Activated CD8-positive, alpha-beta T cell treated with anti-CD3 and anti-CD28 coated beads for 36 hours (primary cell): ENCODE results near the gene DCLRE1A. TPM values are rescaled to one million over a fixed set of nuclear protein-coding genes. Genes with fewer than 3 reads are reported as not detected.

Experiments
- ATAC-seq: fragments of 200-7000 bp; cut with Tn5 transposase; one replicate; pipeline ENCODE4 v1.10.0; 2021; ENCODE audit warnings: mild to moderate bottlenecking, moderate library complexity
- CTCF ChIA-PET: fragments of 350-600 bp; sonication (Branson Sonifier 250); formaldehyde crosslinking; loops from one replicate; lab custom pipeline; 2021; ENCODE audit warnings: antibody characterized with exemption; lab: Charles Lee
- POLR2A ChIA-PET: fragments of 350-600 bp; sonication (Branson Sonifier 250); formaldehyde crosslinking; loops from one replicate; lab custom pipeline; 2021; ENCODE audit warnings: antibody characterized with exemption; lab: Charles Lee
- DNase-seq: peaks from one replicate; pipeline ENCODE4 v3.0.0-alpha.2; 2020
- H3K27ac Mint-ChIP-seq: one replicate; pipeline ENCODE4 v1.8.0; 2021; ENCODE audit warnings: mild to moderate bottlenecking, mixed read lengths
- H3K27me3 Mint-ChIP-seq: one replicate; pipeline ENCODE4 v1.8.0; 2021; ENCODE audit warnings: mixed read lengths
- H3K36me3 Mint-ChIP-seq: one replicate; pipeline ENCODE4 v1.8.0; 2021; ENCODE audit warnings: low read depth, mixed read lengths
- H3K4me1 Mint-ChIP-seq: one replicate; pipeline ENCODE4 v1.8.0; 2021; ENCODE audit warnings: low read depth, mixed read lengths
- H3K4me3 Mint-ChIP-seq: one replicate; pipeline ENCODE4 v1.8.0; 2021; ENCODE audit warnings: mild to moderate bottlenecking, moderate library complexity, mixed read lengths
- H3K9me3 Mint-ChIP-seq: one replicate; pipeline ENCODE4 v1.8.0; 2021; ENCODE audit warnings: mixed read lengths
- intact Hi-C: fragments of 100-400 bp; cut with micrococcal nuclease; formaldehyde crosslinking; loops from one replicate; pipeline ENCODE4 v1.10.0; 2022
- total RNA-seq, 2 experiments: library from RNA; stranded (reverse); gene quantifications; one replicate each; pipeline ENCODE4 v1.2.3, GENCODE V29; 2021
- TF ChIP-seq, protein P1 (sequence below): fragments of 200-600 bp; IDR thresholded peaks from one replicate; pipeline ENCODE4 v1.8.0; 2022; ENCODE audit warnings: antibody characterized with exemption, mild to moderate bottlenecking

The DCLRE1A gene
- 10 to 100 TPM; 14.4 to 15.1 TPM for total RNA-seq

GRCh38 chr10:113854013-113854760 lies at the start of gene DCLRE1A, which contains the start of gene NHLRC2:
TSS of gene DCLRE1A (minus strand) at chr10:113854082. CDS start at chr10:113853182, 900 bp downstream.
TSS of gene NHLRC2 (plus strand) at chr10:113854661. CDS start at chr10:113854873, 212 bp downstream.
- Mint-ChIP-seq H3K4me1 (peaks cover 46% of the 10 kb centered on the region), H3K27ac (peak within 1 kb of the TSS; percentile 92), H3K36me3 (peaks cover 29% of the 10 kb centered on the region), H3K27me3 (no peaks in the 10 kb centered on the region), H3K9me3 (no peaks in the 10 kb centered on the region), H3K4me3 (peak within 1 kb of the TSS; percentile 90)
- intact Hi-C loops, result loop anchor here (10.0 kb wide), 2 partner anchors 169 to 191 kb away; partner anchors contain the start of gene ADRB1
- POLR2A ChIA-PET, result interaction anchor here (0.9 kb wide), 1 partner anchor 192 kb away, joined by 3 read pairs; no protein-coding TSS in a partner anchor
- TF ChIP-seq, protein P1, sequence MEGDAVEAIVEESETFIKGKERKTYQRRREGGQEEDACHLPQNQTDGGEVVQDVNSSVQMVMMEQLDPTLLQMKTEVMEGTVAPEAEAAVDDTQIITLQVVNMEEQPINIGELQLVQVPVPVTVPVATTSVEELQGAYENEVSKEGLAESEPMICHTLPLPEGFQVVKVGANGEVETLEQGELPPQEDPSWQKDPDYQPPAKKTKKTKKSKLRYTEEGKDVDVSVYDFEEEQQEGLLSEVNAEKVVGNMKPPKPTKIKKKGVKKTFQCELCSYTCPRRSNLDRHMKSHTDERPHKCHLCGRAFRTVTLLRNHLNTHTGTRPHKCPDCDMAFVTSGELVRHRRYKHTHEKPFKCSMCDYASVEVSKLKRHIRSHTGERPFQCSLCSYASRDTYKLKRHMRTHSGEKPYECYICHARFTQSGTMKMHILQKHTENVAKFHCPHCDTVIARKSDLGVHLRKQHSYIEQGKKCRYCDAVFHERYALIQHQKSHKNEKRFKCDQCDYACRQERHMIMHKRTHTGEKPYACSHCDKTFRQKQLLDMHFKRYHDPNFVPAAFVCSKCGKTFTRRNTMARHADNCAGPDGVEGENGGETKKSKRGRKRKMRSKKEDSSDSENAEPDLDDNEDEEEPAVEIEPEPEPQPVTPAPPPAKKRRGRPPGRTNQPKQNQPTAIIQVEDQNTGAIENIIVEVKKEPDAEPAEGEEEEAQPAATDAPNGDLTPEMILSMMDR, result no peak
- ATAC-seq (peak; percentile 53), DNase-seq (peak; percentile 75)
- CTCF ChIA-PET, result interaction anchor here (1.1 to 1.3 kb wide), 2 partner anchors 20 to 224 kb away, joined by 3 read pairs; no protein-coding TSS in a partner anchor

DNA sequence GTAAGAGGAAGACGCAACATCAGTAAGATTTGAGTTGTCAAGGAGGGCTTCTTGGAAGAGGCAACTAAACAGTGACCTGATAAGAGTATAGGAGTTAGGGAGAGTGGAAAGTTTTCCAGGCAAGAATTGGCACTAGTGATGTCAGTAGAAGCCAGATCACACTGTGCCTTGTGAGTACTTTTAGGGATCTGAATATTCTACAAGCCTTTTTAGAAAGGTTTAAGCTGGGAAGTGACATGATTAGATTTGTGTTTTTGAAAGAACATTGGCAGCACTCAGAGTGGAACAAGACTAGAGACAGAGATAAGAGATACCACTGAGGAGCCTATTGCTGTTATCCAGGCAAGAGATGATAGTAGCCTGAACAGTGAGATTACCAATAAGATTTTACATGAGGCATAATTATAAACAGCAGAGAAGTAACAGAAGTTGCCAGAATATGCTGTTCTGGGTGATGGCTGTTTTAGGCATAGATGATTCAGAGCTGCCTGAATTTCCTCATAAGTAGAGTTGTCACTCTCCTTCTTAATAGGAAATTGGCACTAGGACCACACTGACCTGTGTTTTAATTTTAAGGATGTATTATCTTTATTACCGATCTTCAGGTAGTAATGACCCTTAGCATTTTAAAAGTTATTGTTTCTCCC lies 46.2 kb upstream of the DCLRE1A start:
- Mint-ChIP-seq H3K9me3 (peaks cover 1% of the 10 kb centered on the region), H3K4me3 (no peak overlapping the region), H3K4me1 (no peaks in the 10 kb centered on the region), H3K27me3 (no peaks in the 10 kb centered on the region), H3K27ac (no peak overlapping the region), H3K36me3 (peaks cover 27% of the 10 kb centered on the region)
- ChIA-PET POLR2A (no interaction called here), CTCF (interaction anchor here (0.6 kb wide), 1 partner anchor 171 kb away, joined by 3 read pairs; no protein-coding TSS in a partner anchor)
- TF ChIP-seq, protein P1, result no peak
- intact Hi-C loops, result no loop called here
- ATAC-seq (no peak), DNase-seq (no peak)

DNA sequence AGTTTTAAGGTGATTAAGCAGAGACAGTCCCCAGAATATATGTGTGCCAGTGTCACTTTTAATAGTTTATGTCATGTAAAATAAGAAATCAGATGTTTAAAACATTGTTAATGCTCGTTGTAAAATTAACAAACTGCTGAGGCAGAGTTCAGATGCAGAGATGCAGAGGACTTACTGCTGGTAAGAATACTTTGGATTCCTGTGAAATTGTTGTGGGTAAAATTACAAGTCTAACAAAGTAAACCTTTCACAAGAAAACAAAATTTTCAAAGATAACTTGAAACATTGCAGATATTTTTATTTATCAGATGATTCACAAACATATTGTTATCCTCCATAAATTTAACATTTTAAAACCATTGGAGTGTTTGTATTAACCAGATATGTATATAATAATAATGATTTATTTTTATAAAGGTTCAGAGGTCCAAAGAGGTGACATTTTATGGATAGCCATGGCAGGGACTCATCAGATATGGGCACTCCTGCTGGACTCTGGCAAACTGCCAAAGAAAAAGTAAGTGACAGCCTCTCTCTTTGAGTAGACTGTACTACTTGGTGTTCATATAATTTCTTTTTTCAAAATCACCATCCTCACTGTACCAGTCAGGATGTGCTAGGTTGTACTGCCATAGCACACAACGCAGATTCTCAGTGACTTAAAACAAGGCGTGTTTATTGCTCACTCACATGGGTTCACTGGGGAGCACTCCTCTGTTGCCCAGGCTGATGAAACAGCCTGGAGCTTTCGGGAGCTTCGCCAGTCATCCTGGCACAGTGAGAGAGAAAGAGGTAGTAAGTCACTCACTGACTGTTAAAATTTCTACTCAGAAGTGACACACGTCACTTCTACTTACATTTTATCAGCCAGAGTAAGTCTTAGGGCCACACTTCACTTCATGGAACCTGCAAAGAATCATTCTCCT lies 44.1 kb upstream of the DCLRE1A start:
- TF ChIP-seq, protein P1, result no peak
- DNase-seq, result no peak
- peaks cover 25% of the 10 kb centered on the region for H3K36me3 Mint-ChIP-seq
- ChIA-PET CTCF (no interaction called here), POLR2A (no interaction called here)
- H3K27ac Mint-ChIP-seq, result no peak overlapping the region
- peaks cover 1% of the 10 kb centered on the region for H3K9me3 Mint-ChIP-seq
- H3K4me1 Mint-ChIP-seq, result no peaks in the 10 kb centered on the region
- no peak overlapping the region for H3K4me3 Mint-ChIP-seq
- H3K27me3 Mint-ChIP-seq, result no peaks in the 10 kb centered on the region
- ATAC-seq, result no peak
- intact Hi-C loops, result no loop called here

DNA sequence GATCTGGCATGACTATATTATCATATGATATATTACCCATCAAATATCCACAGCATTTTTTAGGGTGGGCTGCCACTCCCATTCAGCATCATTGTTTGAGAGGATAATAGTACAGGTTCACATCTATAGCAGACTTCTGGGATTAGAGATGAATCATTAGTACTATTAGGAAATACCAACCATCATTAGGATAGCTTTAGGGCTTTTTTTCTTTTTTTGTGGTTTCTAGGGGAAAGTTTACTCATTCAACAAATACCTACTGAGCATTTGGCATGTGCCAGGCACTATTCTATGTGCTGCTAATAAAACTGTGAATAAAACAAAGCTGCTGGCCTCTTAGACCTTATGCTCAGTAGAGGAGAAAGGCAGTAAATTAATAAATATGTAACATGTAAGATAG lies 41.1 kb upstream of the DCLRE1A start:
- H3K36me3 Mint-ChIP-seq, result peaks cover 20% of the 10 kb centered on the region
- CTCF ChIA-PET, result interaction anchor here (1.0 kb wide), 1 partner anchor 216 kb away, joined by 3 read pairs; no protein-coding TSS in a partner anchor
- no peaks in the 10 kb centered on the region for H3K4me1 Mint-ChIP-seq
- peaks cover 1% of the 10 kb centered on the region for H3K9me3 Mint-ChIP-seq
- no peak for ATAC-seq
- TF ChIP-seq, protein P1, result no peak
- H3K27me3 Mint-ChIP-seq, result no peaks in the 10 kb centered on the region
- no peak overlapping the region for H3K4me3 Mint-ChIP-seq
- no peak for DNase-seq
- POLR2A ChIA-PET, result no interaction called here
- H3K27ac Mint-ChIP-seq, result no peak overlapping the region
- intact Hi-C loops, result no loop called here
